Body of pancreas (tissue), 4 donors: ENCODE results near the gene FAU.

Experiments used
- CTCF ChIP-seq, 7 experiments: fragments of 450-650 bp in 4 of 7; fragments of 200-600 bp in 3 of 7; sonication (generic) in 3 of 7; IDR thresholded peaks; one replicate each; pipeline ENCODE4 v1.5.1; 2016 to 2019; ENCODE audit warnings: antibody characterized with exemption in 7 of 7
- POLR2A ChIP-seq, 3 donors: fragments of 450-650 bp; IDR thresholded peaks; one replicate each; pipeline ENCODE4 v1.6.1; 2016; ENCODE audit warnings: antibody characterized with exemption in 3 of 3, mild to moderate bottlenecking in 2 of 3

GRCh38 chr11:65104628-65105027 is 17.3 kb downstream of the FAU start:
- TF ChIP-seq CTCF (IDR thresholded peaks at IDR 0.05) (no peak), POLR2A (IDR thresholded peaks at IDR 0.05) (no peak)
